SK-N-SH treated with all-trans-retinoic acid at 6 μM for 48 hours (cell line): ENCODE measurements around the gene MCU.
"Not testable (repeated sequence)": the region's sequence is repeated elsewhere in the genome, so short reads cannot be mapped to it uniquely, and the experiment has no call there.

Experiments
- PATZ1 ChIP-seq: fragments of 250-450 bp; sonication (Bioruptor Pico); IDR thresholded peaks from 2 replicates; pipeline ENCODE4 v1.8.0; 2020; ENCODE audit warnings: mild to moderate bottlenecking, moderate library complexity, borderline replicate concordance
- RARB ChIP-seq: fragments of 250-450 bp; sonication (Bioruptor Pico); IDR thresholded peaks from 2 replicates; pipeline ENCODE4 v1.8.0; 2021; ENCODE audit warnings: mild to moderate bottlenecking, moderate library complexity
- SNAI2 ChIP-seq: fragments of 250-450 bp; sonication (Bioruptor Pico); IDR thresholded peaks from 2 replicates; pipeline ENCODE4 v1.5.0; 2020; ENCODE audit warnings: mild to moderate bottlenecking, moderate library complexity
- ZFP3 ChIP-seq: fragments of 250-450 bp; sonication (Bioruptor Pico); IDR thresholded peaks from 2 replicates; pipeline ENCODE4 v1.5.0; 2020; ENCODE audit warnings: mild to moderate bottlenecking, moderate library complexity
- ZFP30 ChIP-seq: fragments of 450-650 bp; formaldehyde crosslinking; IDR thresholded peaks from 2 replicates; pipeline ENCODE4 v1.5.0; 2022; ENCODE audit warnings: mild to moderate bottlenecking, moderate library complexity

- not testable (repeated sequence) for TF ChIP-seq ZFP30 (CRISPR knock-in tag); PATZ1; SNAI2; RARB (CRISPR knock-in tag); ZFP3 (CRISPR knock-in tag)
Observed at GRCh38 chr10:72674174-72674573, 17.8 kb upstream of the MCU start.
